Sigmoid colon (tissue), 4 donors: Measurements from ENCODE around the gene ZBTB7A.

ENCODE experiments used
- POLR2A ChIP-seq, 2 donors: fragments of 450-650 bp; IDR thresholded peaks; one replicate each; pipeline ENCODE4 v1.6.1; 2016; ENCODE audit warnings: antibody characterized with exemption in 2 of 2, mild to moderate bottlenecking in 2 of 2, moderate library complexity in 2 of 2
- POLR2AphosphoS5 ChIP-seq, 4 donors: sonication (generic); formaldehyde crosslinking; IDR thresholded peaks; one replicate each; pipeline ENCODE4 v1.6.1; 2017; ENCODE audit warnings: antibody characterized with exemption in 4 of 4
- TF ChIP-seq, protein P1 (sequence below), 4 experiments: fragments of 450-650 bp in 3 of 4; fragments of 200-600 bp in 1 of 4; IDR thresholded peaks; one replicate each; pipeline ENCODE4 v1.5.1; 2016 to 2019; ENCODE audit warnings: antibody characterized with exemption in 4 of 4, mild to moderate bottlenecking in 3 of 4, moderate library complexity in 2 of 4

DNA sequence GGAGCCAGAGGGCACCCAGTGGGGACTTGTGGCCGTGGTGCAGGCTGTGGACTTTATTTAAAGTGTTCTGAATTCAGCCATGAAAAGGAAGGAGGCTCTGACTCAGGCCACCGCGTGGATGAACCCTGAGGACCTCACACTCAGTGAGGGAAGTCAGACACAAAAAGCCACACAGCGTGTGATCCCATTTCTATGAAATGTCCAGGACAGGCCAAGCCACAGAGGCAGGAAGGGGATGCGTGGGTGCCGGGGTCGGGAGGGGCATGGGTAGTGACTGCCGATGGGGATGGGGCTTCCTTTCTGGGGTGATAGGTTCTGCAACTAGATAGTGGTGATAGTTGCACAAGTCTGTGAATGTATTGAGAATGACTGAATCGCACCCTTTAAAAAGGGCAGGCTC is 8.7 kb upstream of the ZBTB7A start:
- TF ChIP-seq POLR2A (IDR thresholded peaks at IDR 0.05) (no peak), POLR2AphosphoS5 (IDR thresholded peaks at IDR 0.05) (no peak)
- TF ChIP-seq, protein P1, sequence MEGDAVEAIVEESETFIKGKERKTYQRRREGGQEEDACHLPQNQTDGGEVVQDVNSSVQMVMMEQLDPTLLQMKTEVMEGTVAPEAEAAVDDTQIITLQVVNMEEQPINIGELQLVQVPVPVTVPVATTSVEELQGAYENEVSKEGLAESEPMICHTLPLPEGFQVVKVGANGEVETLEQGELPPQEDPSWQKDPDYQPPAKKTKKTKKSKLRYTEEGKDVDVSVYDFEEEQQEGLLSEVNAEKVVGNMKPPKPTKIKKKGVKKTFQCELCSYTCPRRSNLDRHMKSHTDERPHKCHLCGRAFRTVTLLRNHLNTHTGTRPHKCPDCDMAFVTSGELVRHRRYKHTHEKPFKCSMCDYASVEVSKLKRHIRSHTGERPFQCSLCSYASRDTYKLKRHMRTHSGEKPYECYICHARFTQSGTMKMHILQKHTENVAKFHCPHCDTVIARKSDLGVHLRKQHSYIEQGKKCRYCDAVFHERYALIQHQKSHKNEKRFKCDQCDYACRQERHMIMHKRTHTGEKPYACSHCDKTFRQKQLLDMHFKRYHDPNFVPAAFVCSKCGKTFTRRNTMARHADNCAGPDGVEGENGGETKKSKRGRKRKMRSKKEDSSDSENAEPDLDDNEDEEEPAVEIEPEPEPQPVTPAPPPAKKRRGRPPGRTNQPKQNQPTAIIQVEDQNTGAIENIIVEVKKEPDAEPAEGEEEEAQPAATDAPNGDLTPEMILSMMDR (IDR thresholded peaks at IDR 0.05) = no peak
